ENCODE results near the gene CER1. TPM values are rescaled to one million over a fixed set of nuclear protein-coding genes. Genes with fewer than 3 reads are reported as not detected.

CER1 gene
- total and polyA plus RNA-seq, 2 of the 8 experiments (the other 6 are each of a cell fraction or from before 2014, with no cell fraction given) = 0.26 to 3.4 TPM

GRCh38 chr9:14752271-14752670, 29.7 kb upstream of the CER1 start:
- WGBS, 2 experiments (ENCODE audit: extremely low coverage in 1 of 2, insufficient coverage in 1 of 2, insufficient read length in 1 of 2, insufficient replicate concordance in 2 of 2, low coverage in 1 of 2, low lambda C conversion rate in 2 of 2, missing lambda C conversion rate in 1 of 2) = 94% methylated on average over 1 of the region's 1 CpG; no CpG with 5 or more reads in 1 of the 2 experiments
- no peaks in the 10 kb centered on the region for H3K9me3 ChIP-seq (ENCODE audit: insufficient read depth in 2 of 2, low read depth in 1 of 2, low read length in 1 of 2)
- no peak overlapping the region for H4K8ac ChIP-seq (ENCODE audit: extremely low read depth, insufficient read depth, low read length)
- ChIA-PET CTCF (ENCODE audit: partially characterized antibody) (interaction anchor here (1.2 to 2.6 kb wide), 3 partner anchors 10 to 17 kb away, joined by 3 to 17 read pairs (median 4); no protein-coding TSS in a partner anchor), POLR2A (ENCODE audit: partially characterized antibody) (no interaction called here)
- H3K56ac ChIP-seq (replicated peaks; ENCODE audit: insufficient read length, low read depth, low read length) = no peak overlapping the region
- no peak overlapping the region for H3K4me2 ChIP-seq (ENCODE audit: insufficient read depth in 1 of 2, low read depth in 2 of 2, low read length in 2 of 2)
- H2BK120ac ChIP-seq (replicated peaks; ENCODE audit: low read depth, low read length) = no peak overlapping the region
- no peak overlapping the region for H3K9ac ChIP-seq (replicated peaks in 1 of 4; ENCODE audit: extremely low read depth in 1 of 4, low read depth in 3 of 4, low read length in 3 of 4)
- FAIRE-seq = no peak
- no peak overlapping the region for H3K27ac ChIP-seq (ENCODE audit: low read depth, low read length)
- H3K14ac ChIP-seq (ENCODE audit: insufficient read length) = no peak overlapping the region
- no peaks in the 10 kb centered on the region for H3K23me2 ChIP-seq (ENCODE audit: low read depth, low read length)
- no peak overlapping the region for H4K91ac ChIP-seq (replicated peaks; ENCODE audit: insufficient read length, low read length)
- H3K4me3 ChIP-seq (ENCODE audit: extremely low read depth in 1 of 4, insufficient read depth in 2 of 4, low read depth in 3 of 4, low read length in 4 of 4) = no peak overlapping the region
- no peak for DNase-seq (ENCODE audit: low read depth in 1 of 2, low spot score in 2 of 2)
- no peak overlapping the region for H4K5ac ChIP-seq (ENCODE audit: insufficient read length, low read depth, low read length)
- H4K20me1 ChIP-seq (replicated peaks in 1 of 2; ENCODE audit: control insufficient read depth in 1 of 2, insufficient read depth in 2 of 2, low read length in 2 of 2) = no peaks in the 10 kb centered on the region
- no peak overlapping the region for H2BK15ac ChIP-seq (ENCODE audit: low read length)
- no peaks in the 10 kb centered on the region for H3K79me2 ChIP-seq (ENCODE audit: control insufficient read depth in 1 of 2, insufficient read depth in 2 of 2, low read length in 2 of 2)
- H3K23ac ChIP-seq (ENCODE audit: insufficient read length) = no peak overlapping the region
- H3K36me3 ChIP-seq (ENCODE audit: control insufficient read depth in 2 of 4, insufficient read depth in 4 of 4, low read length in 3 of 4) = no peaks in the 10 kb centered on the region
- H2AFZ ChIP-seq (ENCODE audit: low read length) = no peak overlapping the region
- H3K4me1 ChIP-seq (replicated peaks in 1 of 4; ENCODE audit: control insufficient read depth in 3 of 4, insufficient read depth in 4 of 4, low read length in 3 of 4) = peaks cover 2 to 7% (median 3%) of the 10 kb centered on the region in 4 experiments; a peak in 3 of 7 replicates
- H3K18ac ChIP-seq (ENCODE audit: extremely low read depth, low read length) = no peak overlapping the region
- no peak overlapping the region for H2AK5ac ChIP-seq (ENCODE audit: low read depth, low read length)
- H2BK12ac ChIP-seq (ENCODE audit: low read depth, low read length) = no peak overlapping the region
- H2BK20ac ChIP-seq (ENCODE audit: low read length) = no peak overlapping the region
- no peaks in the 10 kb centered on the region for H3K79me1 ChIP-seq (ENCODE audit: low read depth, low read length)
- no peak overlapping the region for H3K4ac ChIP-seq (replicated peaks; ENCODE audit: insufficient read length, low read depth, low read length)
- H2BK5ac ChIP-seq (ENCODE audit: low read depth, low read length) = no peak overlapping the region
- H3K27me3 ChIP-seq (replicated peaks in 1 of 4; ENCODE audit: control insufficient read depth in 3 of 4, extremely low read depth in 1 of 4, insufficient read depth in 3 of 4, low read length in 3 of 4) = no peaks in the 10 kb centered on the region
- TF ChIP-seq SAP30 (IDR thresholded peaks at IDR 0.05; ENCODE audit: insufficient read depth, insufficient replicate concordance, low read length) (no peak), SUZ12 (IDR thresholded peaks at IDR 0.05; ENCODE audit: low read length) (no peak), FOSL1 (IDR thresholded peaks at IDR 0.05; ENCODE audit: insufficient read depth, low read depth, low read length) (no peak), EGR1 (IDR thresholded peaks at IDR 0.05; ENCODE audit: borderline replicate concordance, low read depth, low read length) (no peak)
